Cardiac muscle cell (in vitro differentiated cells and primary cell): ENCODE data around the gene CDK2AP2. TPM values are rescaled to one million over a fixed set of nuclear protein-coding genes. Genes with fewer than 3 reads are reported as not detected.

Experiments
- DNase-seq, 2 donors: peaks; one replicate each; pipeline versions ENCODE4 v3.0.0 to v3.0.0-alpha.2; 2010 to 2017; ENCODE audit warnings: low read depth in 1 of 2, low spot score in 1 of 2
- H3K27ac ChIP-seq: fragments of 200-600 bp; sonication (generic); 2 replicates; pipeline ENCODE4 v1.5.1; 2016
- H3K27me3 ChIP-seq: fragments of 200-600 bp; sonication (generic); 2 replicates; pipeline ENCODE4 v1.6.0; 2016; ENCODE audit warnings: control low read depth
- H3K36me3 ChIP-seq: fragments of 200-600 bp; sonication (generic); 2 replicates; pipeline ENCODE4 v1.5.1; 2016; ENCODE audit warnings: control low read depth
- H3K4me1 ChIP-seq: fragments of 200-600 bp; sonication (generic); 2 replicates; pipeline ENCODE4 v1.8.1; 2017; ENCODE audit warnings: low read depth, mild to moderate bottlenecking, mixed run types
- H3K4me3 ChIP-seq: fragments of 200-600 bp; sonication (generic); 2 replicates; pipeline ENCODE4 v1.5.1; 2016; ENCODE audit warnings: mild to moderate bottlenecking
- H3K9me3 ChIP-seq: fragments of 200-600 bp; sonication (generic); 2 replicates; pipeline ENCODE4 v1.5.1; 2017; ENCODE audit warnings: low read depth, mild to moderate bottlenecking, control low read depth
- polyA plus RNA-seq: library from polyadenylated mRNA; unstranded; fragments of >200 nt; fragmentation: Nextera tagmentation; extraction: Ambion mirVana; gene quantifications from 2 replicates; pipeline ENCODE4 v1.2.1, GENCODE V29; 2016
- total RNA-seq: library from RNA; depleted of rRNA; stranded (reverse); fragments of >200 nt; gene quantifications from 2 replicates; pipeline ENCODE4 v1.2.3, GENCODE V29; 2016
- TF ChIP-seq, protein P1 (sequence below): IDR thresholded peaks from 2 replicates; pipeline ENCODE4 v1.5.1; 2012; ENCODE audit warnings: low read depth, mild to moderate bottlenecking, low read length

CDK2AP2 gene
- total and polyA plus RNA-seq, 2 experiments from 2014 or later, result 38.5 to 136 TPM

DNA sequence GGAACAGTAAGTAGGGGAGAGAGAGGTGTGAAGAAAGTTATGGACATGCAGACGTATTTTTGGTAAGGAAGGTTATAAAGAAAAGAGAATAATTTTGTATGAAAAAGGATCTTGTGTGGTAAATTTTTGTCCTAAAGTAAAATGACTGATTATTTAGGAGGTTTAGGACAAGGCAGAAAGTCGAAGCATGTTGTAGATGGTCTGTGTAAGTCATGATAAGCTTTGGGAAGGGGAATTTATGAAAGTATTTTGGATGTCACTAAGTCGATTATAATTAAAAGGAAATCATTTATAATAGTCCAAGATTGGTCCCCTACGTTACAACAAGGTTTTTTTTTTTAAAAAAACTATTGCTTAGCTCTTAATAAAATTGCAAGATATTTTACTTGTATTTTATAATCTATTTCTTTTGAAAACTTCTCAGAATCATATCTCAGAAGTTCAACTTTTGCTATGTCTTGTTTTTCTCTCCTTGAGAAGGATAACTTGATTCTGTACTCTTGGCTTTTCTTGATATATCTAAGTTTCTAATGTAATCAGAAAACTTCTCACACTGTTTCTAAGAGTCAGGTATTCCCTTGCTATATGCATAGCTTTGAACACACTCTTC, 26.2 kb upstream of the CDK2AP2 start:
- Histone ChIP-seq H3K36me3 (no peaks in the 10 kb centered on the region), H3K27ac (no peak overlapping the region), H3K9me3 (peaks cover 2% of the 10 kb centered on the region), H3K4me1 (no peaks in the 10 kb centered on the region), H3K27me3 (no peaks in the 10 kb centered on the region), H3K4me3 (no peak overlapping the region)
- TF ChIP-seq, protein P1, sequence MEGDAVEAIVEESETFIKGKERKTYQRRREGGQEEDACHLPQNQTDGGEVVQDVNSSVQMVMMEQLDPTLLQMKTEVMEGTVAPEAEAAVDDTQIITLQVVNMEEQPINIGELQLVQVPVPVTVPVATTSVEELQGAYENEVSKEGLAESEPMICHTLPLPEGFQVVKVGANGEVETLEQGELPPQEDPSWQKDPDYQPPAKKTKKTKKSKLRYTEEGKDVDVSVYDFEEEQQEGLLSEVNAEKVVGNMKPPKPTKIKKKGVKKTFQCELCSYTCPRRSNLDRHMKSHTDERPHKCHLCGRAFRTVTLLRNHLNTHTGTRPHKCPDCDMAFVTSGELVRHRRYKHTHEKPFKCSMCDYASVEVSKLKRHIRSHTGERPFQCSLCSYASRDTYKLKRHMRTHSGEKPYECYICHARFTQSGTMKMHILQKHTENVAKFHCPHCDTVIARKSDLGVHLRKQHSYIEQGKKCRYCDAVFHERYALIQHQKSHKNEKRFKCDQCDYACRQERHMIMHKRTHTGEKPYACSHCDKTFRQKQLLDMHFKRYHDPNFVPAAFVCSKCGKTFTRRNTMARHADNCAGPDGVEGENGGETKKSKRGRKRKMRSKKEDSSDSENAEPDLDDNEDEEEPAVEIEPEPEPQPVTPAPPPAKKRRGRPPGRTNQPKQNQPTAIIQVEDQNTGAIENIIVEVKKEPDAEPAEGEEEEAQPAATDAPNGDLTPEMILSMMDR, result no peak
- no peak for DNase-seq

DNA sequence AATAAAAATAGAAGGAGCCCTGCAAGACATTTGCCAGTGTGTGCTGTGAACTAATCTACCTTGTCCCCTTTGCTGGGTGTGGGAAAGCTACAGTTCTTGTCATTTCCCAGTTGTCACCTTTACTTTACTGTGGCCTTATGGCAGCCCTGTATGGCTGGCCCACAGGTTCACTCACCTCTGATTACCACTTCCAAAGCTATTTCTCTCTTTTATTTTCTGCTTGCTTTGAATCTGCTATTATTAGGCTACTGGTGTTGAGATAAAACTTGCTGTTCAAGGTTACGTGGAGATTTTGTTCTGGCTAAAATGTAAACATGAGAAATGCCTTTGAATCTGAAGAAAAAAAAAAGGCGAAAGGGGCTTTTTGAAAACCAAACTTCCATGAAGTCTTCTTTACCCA, 24.9 kb upstream of the CDK2AP2 start:
- TF ChIP-seq, protein P1, result no peak
- DNase-seq, result no peak

DNA sequence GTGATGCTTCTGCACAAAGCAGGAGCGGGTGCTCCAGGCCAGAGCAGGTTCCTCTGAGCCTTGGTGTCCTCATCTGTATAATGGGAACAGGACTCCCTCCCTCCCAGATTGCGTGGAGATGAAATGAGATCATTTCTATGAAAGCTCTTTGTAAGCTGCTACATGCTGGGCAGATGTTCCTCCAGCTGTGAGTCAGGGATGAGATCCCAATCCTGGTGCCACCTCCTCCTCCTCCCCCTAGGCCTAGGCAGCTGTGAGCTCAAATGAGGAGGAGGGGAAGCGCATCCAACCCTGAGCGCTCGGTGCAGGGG, 22.3 kb upstream of the CDK2AP2 start:
- Histone ChIP-seq H3K9me3 (peaks cover 2% of the 10 kb centered on the region), H3K27ac (no peak overlapping the region), H3K4me3 (no peak overlapping the region), H3K27me3 (no peaks in the 10 kb centered on the region), H3K4me1 (no peaks in the 10 kb centered on the region), H3K36me3 (no peaks in the 10 kb centered on the region)
- TF ChIP-seq, protein P1, result no peak
- DNase-seq, result no peak

More for the DNA sequence above, 24.9 kb upstream of the CDK2AP2 start:
- H3K27ac ChIP-seq, result no peak overlapping the region
- no peak overlapping the region for H3K4me3 ChIP-seq
- H3K4me1 ChIP-seq, result no peaks in the 10 kb centered on the region
- no peaks in the 10 kb centered on the region for H3K36me3 ChIP-seq
- peaks cover 2% of the 10 kb centered on the region for H3K9me3 ChIP-seq
- H3K27me3 ChIP-seq, result no peaks in the 10 kb centered on the region

DNA sequence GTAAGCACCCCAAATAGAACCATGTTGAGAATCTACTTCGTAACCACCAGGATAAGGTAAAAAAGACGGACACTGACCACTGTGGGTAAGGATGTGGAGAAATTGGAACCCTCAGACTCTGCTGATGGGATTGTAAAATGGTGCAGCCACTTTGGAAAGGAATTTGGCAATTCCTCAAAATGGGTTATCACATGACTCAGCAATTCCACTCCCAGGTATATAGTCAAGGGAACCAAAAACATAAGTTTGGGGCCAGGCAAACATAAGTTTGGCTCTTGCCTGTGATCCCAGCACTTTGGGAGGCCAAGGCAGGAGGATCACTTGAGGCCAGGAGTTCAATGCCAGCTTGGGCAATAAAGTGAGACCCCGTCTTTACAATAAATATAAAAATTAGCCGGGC, 20.4 kb upstream of the CDK2AP2 start:
- no peaks in the 10 kb centered on the region for H3K4me1 ChIP-seq
- DNase-seq, result no peak
- no peaks in the 10 kb centered on the region for H3K9me3 ChIP-seq
- no peak overlapping the region for H3K4me3 ChIP-seq
- TF ChIP-seq, protein P1, result no peak
- H3K27me3 ChIP-seq, result no peaks in the 10 kb centered on the region
- H3K27ac ChIP-seq, result no peak overlapping the region
- H3K36me3 ChIP-seq, result no peaks in the 10 kb centered on the region

DNA sequence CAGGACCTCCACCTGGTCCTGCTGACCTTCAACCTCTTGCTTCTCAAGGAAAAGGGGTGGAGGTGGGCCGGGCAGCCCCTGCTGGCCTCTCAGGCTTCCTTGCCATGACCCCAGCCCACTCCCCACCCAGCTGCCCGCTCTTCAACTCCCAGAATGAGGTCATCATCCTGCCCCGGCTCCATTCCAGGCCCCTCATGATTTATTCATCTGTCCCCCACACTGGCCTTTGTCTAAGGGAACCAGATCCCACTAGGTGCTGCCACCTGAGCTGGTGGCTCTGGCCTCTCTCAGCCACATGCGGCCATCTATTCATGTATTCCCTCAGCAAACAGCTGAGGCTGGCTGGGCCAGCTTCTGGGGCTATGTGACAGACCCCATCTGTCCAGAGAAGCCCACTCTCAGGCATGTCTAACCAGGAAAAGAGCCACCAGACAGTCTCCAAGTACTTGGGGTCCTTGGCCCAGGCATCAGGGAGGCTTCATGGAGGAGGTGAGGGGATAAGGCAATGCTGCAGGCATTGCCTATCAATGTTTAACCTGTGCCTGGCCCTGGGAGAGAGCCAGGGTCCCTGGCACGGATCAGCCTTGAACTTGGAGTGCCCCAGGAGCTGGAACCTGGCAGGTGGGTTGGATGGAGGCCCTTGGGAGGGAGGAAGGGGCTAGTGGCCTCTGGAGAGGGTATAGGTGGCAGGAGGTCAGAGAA, 17.5 kb upstream of the CDK2AP2 start:
- TF ChIP-seq, protein P1, result no peak
- Histone ChIP-seq H3K36me3 (no peaks in the 10 kb centered on the region), H3K4me3 (no peak overlapping the region), H3K4me1 (no peaks in the 10 kb centered on the region), H3K27me3 (no peaks in the 10 kb centered on the region), H3K27ac (no peak overlapping the region), H3K9me3 (no peaks in the 10 kb centered on the region)
- no peak for DNase-seq
